Activated CD8-positive, alpha-beta T cell treated with anti-CD3 and anti-CD28 coated beads for 36 hours (primary cell): ENCODE measurements around the gene ANKH. TPM values are rescaled to one million over a fixed set of nuclear protein-coding genes. Genes with fewer than 3 reads are reported as not detected.

Experiments used
- ATAC-seq: fragments of 200-7000 bp; cut with Tn5 transposase; one replicate; pipeline ENCODE4 v1.10.0; 2021; ENCODE audit warnings: mild to moderate bottlenecking, moderate library complexity
- CTCF ChIA-PET: fragments of 350-600 bp; sonication (Branson Sonifier 250); formaldehyde crosslinking; loops from one replicate; lab custom pipeline; 2021; ENCODE audit warnings: antibody characterized with exemption; lab: Charles Lee
- POLR2A ChIA-PET: fragments of 350-600 bp; sonication (Branson Sonifier 250); formaldehyde crosslinking; loops from one replicate; lab custom pipeline; 2021; ENCODE audit warnings: antibody characterized with exemption; lab: Charles Lee
- DNase-seq: peaks from one replicate; pipeline ENCODE4 v3.0.0-alpha.2; 2020
- H3K27ac Mint-ChIP-seq: one replicate; pipeline ENCODE4 v1.8.0; 2021; ENCODE audit warnings: mild to moderate bottlenecking, mixed read lengths
- H3K27me3 Mint-ChIP-seq: one replicate; pipeline ENCODE4 v1.8.0; 2021; ENCODE audit warnings: mixed read lengths
- H3K36me3 Mint-ChIP-seq: one replicate; pipeline ENCODE4 v1.8.0; 2021; ENCODE audit warnings: low read depth, mixed read lengths
- H3K4me1 Mint-ChIP-seq: one replicate; pipeline ENCODE4 v1.8.0; 2021; ENCODE audit warnings: low read depth, mixed read lengths
- H3K4me3 Mint-ChIP-seq: one replicate; pipeline ENCODE4 v1.8.0; 2021; ENCODE audit warnings: mild to moderate bottlenecking, moderate library complexity, mixed read lengths
- H3K9me3 Mint-ChIP-seq: one replicate; pipeline ENCODE4 v1.8.0; 2021; ENCODE audit warnings: mixed read lengths
- intact Hi-C: fragments of 100-400 bp; cut with micrococcal nuclease; formaldehyde crosslinking; loops from one replicate; pipeline ENCODE4 v1.10.0; 2022
- total RNA-seq, 2 experiments: library from RNA; stranded (reverse); gene quantifications; one replicate each; pipeline ENCODE4 v1.2.3, GENCODE V29; 2021
- TF ChIP-seq, protein P1 (sequence below): fragments of 200-600 bp; IDR thresholded peaks from one replicate; pipeline ENCODE4 v1.8.0; 2022; ENCODE audit warnings: antibody characterized with exemption, mild to moderate bottlenecking

Gene ANKH
- total RNA-seq, 2 experiments from 2014 or later, result 85.4 to 87.2 TPM

DNA sequence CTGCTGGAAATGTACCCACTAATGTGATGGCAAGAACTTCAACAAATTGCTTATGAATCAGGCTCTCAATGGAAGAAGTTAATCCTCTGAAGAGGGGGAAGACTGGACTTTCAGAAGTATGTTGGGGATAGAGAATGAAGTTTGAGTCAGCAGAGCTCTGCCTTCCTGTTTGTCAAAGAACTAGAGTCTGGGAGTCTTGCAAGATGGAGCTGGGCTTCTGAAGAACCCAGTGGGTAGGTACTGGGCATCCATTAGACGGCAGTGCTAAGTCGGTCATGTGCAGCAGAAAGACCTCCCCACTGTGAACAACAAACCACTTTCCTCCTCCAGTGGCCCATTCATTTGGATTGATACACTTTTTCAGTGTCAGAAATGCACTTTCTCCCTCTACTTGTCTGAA, 172.4 kb downstream of the ANKH start:
- Mint-ChIP-seq H3K9me3 (no peaks in the 10 kb centered on the region), H3K27me3 (no peaks in the 10 kb centered on the region), H3K4me1 (peaks cover 43% of the 10 kb centered on the region), H3K27ac (peak overlapping the region; percentile 6), H3K4me3 (no peak overlapping the region), H3K36me3 (peaks cover 79% of the 10 kb centered on the region)
- ATAC-seq, result peak; percentile 29
- TF ChIP-seq, protein P1, sequence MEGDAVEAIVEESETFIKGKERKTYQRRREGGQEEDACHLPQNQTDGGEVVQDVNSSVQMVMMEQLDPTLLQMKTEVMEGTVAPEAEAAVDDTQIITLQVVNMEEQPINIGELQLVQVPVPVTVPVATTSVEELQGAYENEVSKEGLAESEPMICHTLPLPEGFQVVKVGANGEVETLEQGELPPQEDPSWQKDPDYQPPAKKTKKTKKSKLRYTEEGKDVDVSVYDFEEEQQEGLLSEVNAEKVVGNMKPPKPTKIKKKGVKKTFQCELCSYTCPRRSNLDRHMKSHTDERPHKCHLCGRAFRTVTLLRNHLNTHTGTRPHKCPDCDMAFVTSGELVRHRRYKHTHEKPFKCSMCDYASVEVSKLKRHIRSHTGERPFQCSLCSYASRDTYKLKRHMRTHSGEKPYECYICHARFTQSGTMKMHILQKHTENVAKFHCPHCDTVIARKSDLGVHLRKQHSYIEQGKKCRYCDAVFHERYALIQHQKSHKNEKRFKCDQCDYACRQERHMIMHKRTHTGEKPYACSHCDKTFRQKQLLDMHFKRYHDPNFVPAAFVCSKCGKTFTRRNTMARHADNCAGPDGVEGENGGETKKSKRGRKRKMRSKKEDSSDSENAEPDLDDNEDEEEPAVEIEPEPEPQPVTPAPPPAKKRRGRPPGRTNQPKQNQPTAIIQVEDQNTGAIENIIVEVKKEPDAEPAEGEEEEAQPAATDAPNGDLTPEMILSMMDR, result no peak
- POLR2A ChIA-PET, result no interaction called here
- CTCF ChIA-PET, result no interaction called here
- intact Hi-C loops, result no loop called here
- DNase-seq, result no peak

DNA sequence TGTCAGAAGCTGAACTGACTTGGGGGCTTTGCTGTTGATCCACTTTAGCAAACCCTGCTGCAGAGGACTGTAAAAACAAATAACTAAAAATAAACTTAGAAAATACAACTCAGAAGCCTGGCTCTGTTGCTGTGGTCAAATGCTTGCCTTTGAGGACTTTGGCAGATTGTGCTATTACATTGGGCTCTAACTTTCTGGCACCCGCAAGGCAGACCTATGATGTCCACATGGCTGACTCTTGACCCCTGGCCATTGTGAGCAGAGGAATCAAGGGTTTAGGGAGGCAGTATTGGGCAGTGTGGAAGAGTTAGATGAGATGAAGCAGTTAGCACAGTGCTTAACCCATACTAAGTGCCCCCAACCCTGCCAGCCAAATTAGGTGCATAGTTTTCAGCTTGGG, 173.1 kb downstream of the ANKH start:
- intact Hi-C loops, result no loop called here
- Mint-ChIP-seq H3K27ac (peak overlapping the region; percentile 36), H3K36me3 (peaks cover 79% of the 10 kb centered on the region), H3K27me3 (no peaks in the 10 kb centered on the region), H3K4me3 (no peak overlapping the region), H3K9me3 (no peaks in the 10 kb centered on the region), H3K4me1 (peaks cover 38% of the 10 kb centered on the region)
- ChIA-PET POLR2A (interaction anchor here (1.0 kb wide), 2 partner anchors 17 to 23 kb away, joined by 3 to 5 read pairs; no protein-coding TSS in a partner anchor), CTCF (no interaction called here)
- TF ChIP-seq, protein P1, result no peak
- DNase-seq, result no peak
- ATAC-seq, result no peak

DNA sequence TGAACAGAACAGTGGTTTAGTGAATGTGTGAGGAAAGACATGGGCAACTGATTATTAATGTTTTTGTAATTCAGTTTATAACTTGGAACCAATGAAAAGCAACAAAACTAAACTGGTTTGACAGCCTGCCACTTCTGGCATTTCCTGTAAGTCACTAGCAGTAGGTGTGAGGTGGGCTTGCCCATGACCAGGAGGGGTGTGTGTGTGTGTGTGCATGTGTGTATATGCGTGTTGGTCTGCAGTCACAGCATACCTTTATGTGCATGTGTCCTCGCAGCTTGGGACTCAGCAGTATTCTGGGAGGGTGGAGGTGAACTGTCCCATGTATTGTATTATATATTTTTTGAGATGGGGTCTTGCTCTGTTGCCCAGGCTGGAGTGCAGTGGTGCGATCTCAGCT, 174.7 kb downstream of the ANKH start:
- CTCF ChIA-PET, result no interaction called here
- no peaks in the 10 kb centered on the region for H3K9me3 Mint-ChIP-seq
- H3K4me1 Mint-ChIP-seq, result peaks cover 24% of the 10 kb centered on the region
- DNase-seq, result no peak
- POLR2A ChIA-PET, result no interaction called here
- H3K27ac Mint-ChIP-seq, result no peak overlapping the region
- H3K27me3 Mint-ChIP-seq, result no peaks in the 10 kb centered on the region
- TF ChIP-seq, protein P1, result no peak
- intact Hi-C loops, result no loop called here
- peaks cover 74% of the 10 kb centered on the region for H3K36me3 Mint-ChIP-seq
- ATAC-seq, result no peak
- H3K4me3 Mint-ChIP-seq, result no peak overlapping the region

DNA sequence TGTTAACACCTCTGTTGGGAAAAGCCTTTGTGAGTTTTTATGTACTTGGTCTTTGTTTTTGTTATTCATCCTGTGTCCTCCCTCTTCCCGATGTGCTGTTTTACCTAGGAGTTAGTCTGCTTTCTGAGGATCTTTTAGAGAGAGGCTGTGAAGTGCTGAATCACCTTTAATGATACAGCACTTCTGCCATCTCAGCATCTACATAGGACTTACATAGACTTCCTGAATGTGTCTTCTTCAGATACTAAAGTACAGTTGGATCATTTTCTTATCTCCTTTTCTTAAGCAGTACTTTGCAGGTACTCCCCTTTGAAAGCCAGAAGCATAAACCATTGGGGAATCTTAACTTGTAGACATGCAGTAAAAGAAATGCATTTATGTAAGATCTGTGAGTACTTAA, 175.5 kb downstream of the ANKH start:
- H3K27me3 Mint-ChIP-seq, result no peaks in the 10 kb centered on the region

DNA sequence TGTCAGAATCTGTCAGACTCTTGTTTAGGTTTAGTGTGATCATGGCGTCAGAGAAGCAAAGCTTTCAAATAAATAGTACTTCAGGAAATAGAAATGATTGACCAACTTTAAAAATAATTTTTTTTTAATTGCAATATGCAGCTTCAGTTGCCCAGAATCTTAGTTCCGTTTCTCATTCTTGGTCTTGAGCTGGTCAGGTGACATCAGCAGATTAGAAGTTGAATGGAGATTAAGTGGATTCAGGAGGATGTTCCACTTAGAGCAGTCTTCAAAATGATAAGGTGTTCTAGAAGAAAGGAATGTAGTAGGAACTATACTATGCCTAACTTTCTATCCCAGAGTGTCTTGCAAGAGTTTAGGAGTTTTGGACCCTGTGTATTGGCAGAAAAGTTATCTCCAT, 176.4 kb downstream of the ANKH start:
- intact Hi-C loops, result no loop called here
- TF ChIP-seq, protein P1, result no peak
- Mint-ChIP-seq H3K36me3 (peaks cover 72% of the 10 kb centered on the region), H3K4me1 (peaks cover 21% of the 10 kb centered on the region), H3K27ac (no peak overlapping the region), H3K27me3 (no peaks in the 10 kb centered on the region), H3K4me3 (no peak overlapping the region), H3K9me3 (no peaks in the 10 kb centered on the region)
- ATAC-seq (no peak), DNase-seq (no peak)
- CTCF ChIA-PET, result interaction anchor here (0.8 to 1.7 kb wide), 5 partner anchors 10 to 343 kb away, joined by 3 to 14 read pairs (median 3); no protein-coding TSS in a partner anchor
- POLR2A ChIA-PET, result interaction anchor here (1.3 to 2.7 kb wide), 2 partner anchors 9 to 12 kb away, joined by 3 to 13 read pairs; no protein-coding TSS in a partner anchor

More for the DNA sequence above, 175.5 kb downstream of the ANKH start:
- Mint-ChIP-seq H3K4me3 (no peak overlapping the region), H3K36me3 (peaks cover 70% of the 10 kb centered on the region), H3K27ac (no peak overlapping the region), H3K9me3 (no peaks in the 10 kb centered on the region), H3K4me1 (peaks cover 21% of the 10 kb centered on the region)
- DNase-seq (no peak), ATAC-seq (no peak)
- POLR2A ChIA-PET, result interaction anchor here (1.3 to 2.7 kb wide), 2 partner anchors 8 to 11 kb away, joined by 3 to 13 read pairs; no protein-coding TSS in a partner anchor
- CTCF ChIA-PET, result interaction anchor here (0.9 to 1.1 kb wide), 3 partner anchors 31 to 344 kb away, joined by 3 read pairs; no protein-coding TSS in a partner anchor
- intact Hi-C loops, result no loop called here
- TF ChIP-seq, protein P1, result no peak
